Stimulated activated CD8-positive, alpha-beta memory T cell treated with anti-CD3 and anti-CD28 coated beads, Interleukin-4, amount 100 ng/mL, for 4 hours (primary cell): ENCODE results near the gene PIEZO2.

Experiments
- DNase-seq, 2 donors: peaks; one replicate each; pipeline ENCODE4 v3.0.0-alpha.2; 2020; ENCODE audit warnings: low read depth in 2 of 2, low spot score in 1 of 2

Gene PIEZO2

GRCh38 chr18:11070593-11070992, 78.8 kb downstream of the PIEZO2 start:
- DNase-seq = no peak

- no peak for DNase-seq
Measured at GRCh38 chr18:11066038-11066437, 83.3 kb downstream of the PIEZO2 start.

GRCh38 chr18:11064727-11065460, 84.5 kb downstream of the PIEZO2 start:
- no peak for DNase-seq

- DNase-seq = no peak
Measured at GRCh38 chr18:11064106-11064505, 85.3 kb downstream of the PIEZO2 start.

GRCh38 chr18:11055721-11056120, 93.6 kb downstream of the PIEZO2 start:
- DNase-seq = no peak

- no peak for DNase-seq
Measured at GRCh38 chr18:11054497-11054896, 94.9 kb downstream of the PIEZO2 start.

- no peak for DNase-seq
Measured at GRCh38 chr18:11053293-11053692, 96.1 kb downstream of the PIEZO2 start.

- DNase-seq = no peak
Measured at GRCh38 chr18:11052800-11053199, 96.6 kb downstream of the PIEZO2 start.

GRCh38 chr18:11051462-11051861, 97.9 kb downstream of the PIEZO2 start:
- no peak for DNase-seq

- no peak for DNase-seq
Measured at GRCh38 chr18:11050966-11051365, 98.4 kb downstream of the PIEZO2 start.

GRCh38 chr18:11047817-11048216, 101.6 kb downstream of the PIEZO2 start:
- DNase-seq = no peak

- no peak for DNase-seq
Measured at GRCh38 chr18:11047156-11047555, 102.2 kb downstream of the PIEZO2 start.

GRCh38 chr18:11046140-11046539, 103.2 kb downstream of the PIEZO2 start:
- no peak for DNase-seq

- DNase-seq = no peak
Measured at GRCh38 chr18:11043694-11044093, 105.7 kb downstream of the PIEZO2 start.

GRCh38 chr18:11042247-11042646, 107.1 kb downstream of the PIEZO2 start:
- no peak for DNase-seq

- no peak for DNase-seq
Measured at GRCh38 chr18:11040823-11041656, 108.3 kb downstream of the PIEZO2 start.

- DNase-seq = no peak
Measured at GRCh38 chr18:11040359-11040758, 109.0 kb downstream of the PIEZO2 start.

GRCh38 chr18:11037533-11038240, 111.7 kb downstream of the PIEZO2 start:
- no peak for DNase-seq

GRCh38 chr18:11035814-11036495, 113.4 kb downstream of the PIEZO2 start:
- DNase-seq = no peak

- no peak for DNase-seq
Measured at GRCh38 chr18:11035376-11035775, 114.0 kb downstream of the PIEZO2 start.

- no peak for DNase-seq
Measured at GRCh38 chr18:11034884-11035283, 114.5 kb downstream of the PIEZO2 start.
